ENCODE results near the gene SCGB1D1.

Gene SCGB1D1

GRCh38 chr11:62179995-62180394, 10.0 kb upstream of the SCGB1D1 start:
- Histone ChIP-seq H3K36me3 (ENCODE audit: insufficient read depth, low read length) (no peaks in the 10 kb centered on the region), H3K79me2 (ENCODE audit: insufficient read depth, low read length) (no peaks in the 10 kb centered on the region), H3K4me1 (ENCODE audit: insufficient read depth, low read length, severe bottlenecking) (no peaks in the 10 kb centered on the region), H3K9me2 (ENCODE audit: low read depth, low read length) (no peaks in the 10 kb centered on the region), H3K4me2 (ENCODE audit: low read length) (no peak overlapping the region), H3K27ac (ENCODE audit: low read depth, low read length, poor library complexity, severe bottlenecking) (no peak overlapping the region), H3K27me3 (ENCODE audit: insufficient read depth, low read length) (no peaks in the 10 kb centered on the region), H3K4me3 (ENCODE audit: low read depth, low read length, poor library complexity, severe bottlenecking) (no peak overlapping the region), H3K9me3 (ENCODE audit: low read length) (no peaks in the 10 kb centered on the region), H3F3A (ENCODE audit: insufficient read depth, low read length) (no peaks in the 10 kb centered on the region), H4K20me1 (ENCODE audit: insufficient read depth, low read length) (no peaks in the 10 kb centered on the region), H3K9ac (ENCODE audit: low read length) (no peak overlapping the region), H2AFZ (ENCODE audit: low read length) (no peak overlapping the region)
- no peak for TF ChIP-seq EZH2 (IDR thresholded peaks at IDR 0.05; ENCODE audit: borderline replicate concordance, low read length)
- TF ChIP-seq, protein P1, sequence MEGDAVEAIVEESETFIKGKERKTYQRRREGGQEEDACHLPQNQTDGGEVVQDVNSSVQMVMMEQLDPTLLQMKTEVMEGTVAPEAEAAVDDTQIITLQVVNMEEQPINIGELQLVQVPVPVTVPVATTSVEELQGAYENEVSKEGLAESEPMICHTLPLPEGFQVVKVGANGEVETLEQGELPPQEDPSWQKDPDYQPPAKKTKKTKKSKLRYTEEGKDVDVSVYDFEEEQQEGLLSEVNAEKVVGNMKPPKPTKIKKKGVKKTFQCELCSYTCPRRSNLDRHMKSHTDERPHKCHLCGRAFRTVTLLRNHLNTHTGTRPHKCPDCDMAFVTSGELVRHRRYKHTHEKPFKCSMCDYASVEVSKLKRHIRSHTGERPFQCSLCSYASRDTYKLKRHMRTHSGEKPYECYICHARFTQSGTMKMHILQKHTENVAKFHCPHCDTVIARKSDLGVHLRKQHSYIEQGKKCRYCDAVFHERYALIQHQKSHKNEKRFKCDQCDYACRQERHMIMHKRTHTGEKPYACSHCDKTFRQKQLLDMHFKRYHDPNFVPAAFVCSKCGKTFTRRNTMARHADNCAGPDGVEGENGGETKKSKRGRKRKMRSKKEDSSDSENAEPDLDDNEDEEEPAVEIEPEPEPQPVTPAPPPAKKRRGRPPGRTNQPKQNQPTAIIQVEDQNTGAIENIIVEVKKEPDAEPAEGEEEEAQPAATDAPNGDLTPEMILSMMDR (IDR thresholded peaks at IDR 0.05; ENCODE audit: low read length) = no peak

DNA sequence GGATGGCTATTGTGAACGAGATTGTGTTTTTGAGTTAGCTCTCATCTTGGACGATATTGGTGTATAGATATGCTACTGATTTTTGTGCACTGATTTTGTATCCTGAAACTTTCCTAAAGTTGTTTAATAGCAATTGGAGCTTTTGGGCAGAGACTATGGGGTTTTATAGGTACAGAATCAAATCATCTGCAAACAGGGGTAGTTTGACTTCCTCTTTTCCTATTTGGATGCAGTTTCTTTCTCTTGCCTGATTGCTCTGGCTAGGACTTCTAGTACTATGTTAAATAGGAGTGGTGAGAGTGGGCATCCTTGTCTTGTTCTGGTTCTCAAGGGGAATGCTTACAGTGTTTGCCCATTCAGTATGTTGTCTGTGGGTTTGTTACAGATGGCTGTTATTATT, 8.9 kb upstream of the SCGB1D1 start:
- no peak overlapping the region for H3K4me3 ChIP-seq (ENCODE audit: low read depth, low read length, poor library complexity, severe bottlenecking)
- H3K4me1 ChIP-seq (ENCODE audit: insufficient read depth, low read length, severe bottlenecking) = no peaks in the 10 kb centered on the region
- no peak overlapping the region for H3K27ac ChIP-seq (ENCODE audit: low read depth, low read length, poor library complexity, severe bottlenecking)
- no peaks in the 10 kb centered on the region for H3K36me3 ChIP-seq (ENCODE audit: insufficient read depth, low read length)
- TF ChIP-seq, protein P1 (IDR thresholded peaks at IDR 0.05; ENCODE audit: low read length) = no peak
- no peak for TF ChIP-seq EZH2 (IDR thresholded peaks at IDR 0.05; ENCODE audit: borderline replicate concordance, low read length)
- no peak overlapping the region for H3K9ac ChIP-seq (ENCODE audit: low read length)
- no peaks in the 10 kb centered on the region for H3K9me3 ChIP-seq (ENCODE audit: low read length)
- H3K9me2 ChIP-seq (ENCODE audit: low read depth, low read length) = no peaks in the 10 kb centered on the region
- no peak overlapping the region for H3K4me2 ChIP-seq (ENCODE audit: low read length)
- H3K27me3 ChIP-seq (ENCODE audit: insufficient read depth, low read length) = no peaks in the 10 kb centered on the region
- H3K79me2 ChIP-seq (ENCODE audit: insufficient read depth, low read length) = no peaks in the 10 kb centered on the region
- no peaks in the 10 kb centered on the region for H4K20me1 ChIP-seq (ENCODE audit: insufficient read depth, low read length)
- H2AFZ ChIP-seq (ENCODE audit: low read length) = no peak overlapping the region
- no peaks in the 10 kb centered on the region for H3F3A ChIP-seq (ENCODE audit: insufficient read depth, low read length)

DNA sequence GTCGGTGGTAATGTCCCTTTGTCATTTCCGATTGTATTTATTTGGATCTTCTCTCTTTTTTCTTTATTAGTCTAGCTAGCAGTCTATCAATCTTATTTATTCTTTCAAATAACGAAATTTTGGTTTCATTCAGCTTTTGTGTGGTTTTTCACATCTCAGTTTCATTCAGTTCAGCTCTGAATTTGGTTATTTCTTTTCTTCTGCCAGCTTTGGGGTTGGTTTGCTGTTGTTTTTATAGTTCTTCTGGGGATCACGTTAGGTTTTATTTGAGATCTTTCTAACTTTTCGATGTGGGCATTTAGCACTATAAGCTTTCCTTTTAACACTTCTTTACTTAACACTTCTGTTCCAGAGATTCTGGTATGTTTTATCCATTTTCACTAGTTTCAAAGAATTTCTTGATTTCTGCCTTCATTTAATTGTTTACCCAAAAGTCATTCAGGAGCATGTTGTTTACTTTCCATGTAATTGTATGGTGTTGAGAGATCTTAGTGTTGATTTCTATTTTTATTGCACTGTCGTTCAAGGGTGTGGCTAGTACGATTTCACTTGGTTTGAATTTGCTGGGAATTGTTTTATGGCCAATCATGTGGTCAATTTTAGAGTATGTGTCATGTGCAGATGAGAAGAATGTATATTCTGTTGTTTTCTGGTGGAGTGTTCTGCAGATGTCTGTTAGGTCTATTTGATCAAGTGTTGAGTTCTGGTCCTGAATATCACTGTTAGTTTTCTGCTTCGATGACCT, 7.7 kb upstream of the SCGB1D1 start:
- Histone ChIP-seq H3K27me3 (ENCODE audit: insufficient read depth, low read length) (no peaks in the 10 kb centered on the region), H3K4me3 (ENCODE audit: low read depth, low read length, poor library complexity, severe bottlenecking) (no peak overlapping the region), H3K36me3 (ENCODE audit: insufficient read depth, low read length) (no peaks in the 10 kb centered on the region), H3K4me1 (ENCODE audit: insufficient read depth, low read length, severe bottlenecking) (no peaks in the 10 kb centered on the region), H2AFZ (ENCODE audit: low read length) (no peak overlapping the region), H3K79me2 (ENCODE audit: insufficient read depth, low read length) (no peaks in the 10 kb centered on the region), H4K20me1 (ENCODE audit: insufficient read depth, low read length) (no peaks in the 10 kb centered on the region), H3K27ac (ENCODE audit: low read depth, low read length, poor library complexity, severe bottlenecking) (no peak overlapping the region), H3K9ac (ENCODE audit: low read length) (no peak overlapping the region), H3K4me2 (ENCODE audit: low read length) (no peak overlapping the region), H3F3A (ENCODE audit: insufficient read depth, low read length) (no peaks in the 10 kb centered on the region), H3K9me3 (ENCODE audit: low read length) (no peaks in the 10 kb centered on the region), H3K9me2 (ENCODE audit: low read depth, low read length) (no peaks in the 10 kb centered on the region)
- TF ChIP-seq, protein P1 (IDR thresholded peaks at IDR 0.05; ENCODE audit: low read length) = no peak
- TF ChIP-seq EZH2 (IDR thresholded peaks at IDR 0.05; ENCODE audit: borderline replicate concordance, low read length) = no peak

All from OCI-LY1 (cell line).